Measurements from ENCODE around the gene LGALS9C.
"Not testable (repeated sequence)": the region's sequence is repeated elsewhere in the genome, so short reads cannot be mapped to it uniquely, and the experiment has no call there.

LGALS9C gene

DNA sequence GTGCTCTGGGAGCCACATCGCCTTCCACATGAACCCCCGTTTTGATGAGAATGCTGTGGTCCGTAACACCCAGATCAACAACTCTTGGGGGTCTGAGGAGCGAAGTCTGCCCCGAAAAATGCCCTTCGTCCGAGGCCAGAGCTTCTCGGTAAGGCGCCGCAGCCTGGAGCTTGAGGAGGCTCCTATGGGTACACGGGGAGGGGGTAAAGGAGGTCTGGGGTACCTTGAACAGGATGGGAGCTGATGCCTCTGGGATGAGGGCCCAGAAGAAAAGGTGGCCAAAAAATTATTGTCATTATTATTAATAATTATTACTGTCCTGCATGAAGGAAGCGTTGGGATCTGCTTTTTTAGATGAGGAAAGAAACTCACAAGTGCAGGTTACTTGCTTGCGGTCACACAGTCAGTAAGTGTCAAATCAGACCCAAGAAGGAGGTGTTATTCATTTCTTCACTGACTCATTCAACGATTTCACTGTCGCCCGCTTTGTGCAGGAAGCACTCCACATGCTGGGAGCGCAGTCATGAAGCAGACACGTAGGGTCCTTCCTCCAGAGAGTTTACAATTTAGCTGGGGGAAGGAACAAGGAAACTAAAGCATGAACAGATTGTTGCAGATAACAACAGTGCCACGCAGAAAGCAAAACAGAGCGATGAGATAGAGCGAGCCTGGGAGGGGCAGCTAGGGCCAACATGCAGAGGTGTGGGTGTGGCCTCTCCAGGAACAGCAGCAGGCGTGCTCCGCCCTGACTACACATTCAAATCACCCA is 16.3 kb downstream of the LGALS9C start:
- H3K4me3 ChIP-seq; H3K27ac ChIP-seq; DNase-seq; H3K36me3 ChIP-seq; H3K4me1 ChIP-seq; intact Hi-C loops (cut with DNase I; ENCODE audit: low total_unique reads); H3K9me3 ChIP-seq; H3K27me3 ChIP-seq: not testable (repeated sequence)

DNA sequence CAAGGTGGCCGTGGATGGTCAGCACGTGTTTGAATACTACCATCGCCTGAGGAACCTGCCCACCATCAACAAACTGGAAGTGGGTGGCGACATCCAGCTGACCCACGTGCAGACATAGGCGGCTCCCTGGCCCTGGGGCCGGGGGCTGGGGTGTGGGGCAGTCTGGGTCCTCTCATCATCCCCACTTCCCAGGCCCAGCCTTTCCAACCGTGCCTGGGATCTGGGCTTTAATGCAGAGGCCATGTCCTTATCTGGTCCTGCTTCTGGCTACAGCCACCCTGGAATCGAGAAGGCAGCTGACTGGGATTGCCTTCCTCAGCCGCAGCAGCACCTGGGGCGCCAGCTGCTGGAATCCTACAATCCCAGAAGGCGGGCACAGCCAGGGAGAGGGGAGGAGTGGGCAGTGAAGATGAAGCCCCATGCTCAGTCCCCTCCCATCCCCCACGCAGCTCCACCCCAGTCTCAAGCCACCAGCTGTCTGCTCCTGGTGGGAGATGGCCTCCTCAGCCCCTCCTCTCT is 17.7 kb downstream of the LGALS9C start:
- intact Hi-C loops (cut with DNase I; ENCODE audit: low total_unique reads); H3K27me3 ChIP-seq; H3K36me3 ChIP-seq; H3K9me3 ChIP-seq; H3K4me1 ChIP-seq; H3K27ac ChIP-seq; H3K4me3 ChIP-seq; DNase-seq: not testable (repeated sequence)

DNA sequence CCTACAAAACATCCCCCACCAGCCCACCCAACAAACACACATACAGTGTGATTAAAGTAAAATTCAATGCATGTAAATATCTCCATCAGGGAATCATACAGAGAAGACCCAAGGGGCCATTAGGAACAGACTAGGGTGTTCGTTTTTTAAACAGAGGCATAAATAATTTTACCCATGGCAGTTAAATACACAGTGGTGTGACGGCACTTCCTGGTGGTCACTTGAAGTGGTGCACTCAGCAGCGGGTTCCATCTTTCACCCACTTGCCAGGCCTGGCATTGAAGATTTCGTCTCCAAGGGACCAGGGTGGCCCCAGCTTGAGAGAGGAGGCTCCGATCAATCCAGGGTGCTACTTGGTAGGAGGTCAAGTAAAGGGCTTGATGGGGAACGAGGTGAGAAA is 20.5 kb downstream of the LGALS9C start:
- DNase-seq; intact Hi-C loops (cut with DNase I; ENCODE audit: low total_unique reads): not testable (repeated sequence)

DNA sequence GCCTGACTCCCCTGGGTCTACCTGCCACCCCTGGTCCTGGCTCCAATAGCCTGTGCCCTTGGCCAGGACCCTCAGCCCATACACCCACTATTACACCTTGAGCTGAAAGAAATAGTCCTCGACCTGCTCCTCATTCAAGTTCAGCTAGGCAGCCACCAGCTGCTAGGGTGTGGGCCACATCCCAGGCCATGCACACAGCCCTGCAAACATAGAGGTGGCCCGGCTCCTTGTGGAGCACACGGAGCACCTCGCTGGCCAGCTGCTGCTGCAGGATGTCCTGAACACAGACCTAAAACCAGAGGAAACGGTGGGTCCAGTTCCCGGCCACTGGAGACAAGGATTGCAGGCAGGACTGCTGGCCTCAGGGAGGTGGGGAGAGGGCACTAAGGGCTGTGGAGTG is 22.5 kb downstream of the LGALS9C start:
- not testable (repeated sequence) for DNase-seq

More for the DNA sequence above, 20.5 kb downstream of the LGALS9C start:
- not testable (repeated sequence) for H3K27me3 ChIP-seq, H3K27ac ChIP-seq, H3K9me3 ChIP-seq, H3K36me3 ChIP-seq, H3K4me1 ChIP-seq, H3K4me3 ChIP-seq

DNA sequence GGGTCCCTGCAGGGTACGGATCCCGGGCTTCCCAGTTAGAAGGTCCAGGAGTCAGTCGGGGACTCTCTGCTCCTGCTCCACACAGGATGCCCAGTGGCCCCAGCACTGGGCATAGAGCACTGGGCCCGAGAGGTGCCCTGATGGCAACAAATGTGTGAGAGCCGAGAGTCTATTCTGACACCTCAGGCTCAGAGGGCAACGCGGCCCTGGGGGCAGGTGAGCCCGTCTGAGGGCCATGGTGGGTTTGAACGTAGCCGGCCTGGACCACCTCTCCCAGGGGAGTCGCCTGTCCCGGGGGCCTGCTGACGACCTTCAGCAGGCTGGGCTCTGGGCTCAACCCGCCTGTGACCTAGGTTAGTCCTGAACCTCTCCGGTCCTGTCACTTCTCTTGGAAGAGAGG is 23.2 kb downstream of the LGALS9C start:
- H3K36me3 ChIP-seq; H3K27me3 ChIP-seq; H3K4me3 ChIP-seq; DNase-seq; H3K9me3 ChIP-seq; H3K4me1 ChIP-seq; H3K27ac ChIP-seq; intact Hi-C loops (cut with DNase I; ENCODE audit: low total_unique reads): not testable (repeated sequence)

More for the DNA sequence above, 22.5 kb downstream of the LGALS9C start:
- H3K27me3 ChIP-seq; H3K27ac ChIP-seq; H3K4me1 ChIP-seq; intact Hi-C loops (cut with DNase I; ENCODE audit: low total_unique reads); H3K36me3 ChIP-seq; H3K9me3 ChIP-seq; H3K4me3 ChIP-seq: not testable (repeated sequence)

DNA sequence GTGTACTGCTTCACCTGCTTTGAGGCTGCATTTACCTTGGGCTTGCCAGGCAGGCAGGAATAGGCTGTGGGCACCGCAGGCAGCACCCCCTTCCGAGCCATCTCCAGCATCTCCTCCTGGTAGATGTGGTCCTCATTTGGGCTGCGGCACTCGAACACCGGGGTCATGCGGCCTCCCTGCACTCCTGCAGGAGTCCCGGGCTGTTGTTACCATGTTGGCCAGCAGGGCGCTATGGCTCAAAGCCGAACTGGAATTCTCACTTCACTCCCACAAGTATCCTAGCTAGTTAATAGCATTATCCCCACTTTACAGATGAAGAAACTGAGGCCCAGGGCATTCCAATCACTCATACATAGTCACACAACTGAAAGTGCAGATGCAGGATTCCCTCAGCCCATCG is 23.7 kb downstream of the LGALS9C start:
- H3K4me3 ChIP-seq; H3K27ac ChIP-seq; H3K36me3 ChIP-seq; DNase-seq; H3K4me1 ChIP-seq; H3K9me3 ChIP-seq; H3K27me3 ChIP-seq; intact Hi-C loops (cut with DNase I; ENCODE audit: low total_unique reads): not testable (repeated sequence)

DNA sequence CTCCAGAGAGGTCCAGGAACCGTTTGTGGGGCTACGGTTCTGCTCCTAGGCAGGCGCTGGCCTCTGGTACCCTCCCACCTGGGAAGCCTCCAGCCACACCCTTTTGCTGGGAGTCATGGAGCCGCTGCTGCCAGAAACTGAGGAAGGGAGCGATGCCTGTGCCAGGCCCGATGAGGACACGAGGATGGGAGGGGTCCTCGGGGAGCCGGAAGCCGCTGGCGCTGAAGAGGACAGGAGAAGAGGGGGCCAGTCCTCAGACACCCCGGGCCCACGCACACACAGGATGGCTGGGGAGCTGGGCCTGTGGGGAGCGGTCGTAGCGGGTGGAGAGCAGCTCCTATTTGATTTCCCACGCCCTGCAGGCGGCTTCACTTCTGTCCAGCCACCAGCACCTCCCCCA is 24.2 kb downstream of the LGALS9C start:
- H3K4me3 ChIP-seq; intact Hi-C loops (cut with DNase I; ENCODE audit: low total_unique reads); H3K9me3 ChIP-seq; H3K27ac ChIP-seq; H3K36me3 ChIP-seq; DNase-seq; H3K27me3 ChIP-seq; H3K4me1 ChIP-seq: not testable (repeated sequence)

DNA sequence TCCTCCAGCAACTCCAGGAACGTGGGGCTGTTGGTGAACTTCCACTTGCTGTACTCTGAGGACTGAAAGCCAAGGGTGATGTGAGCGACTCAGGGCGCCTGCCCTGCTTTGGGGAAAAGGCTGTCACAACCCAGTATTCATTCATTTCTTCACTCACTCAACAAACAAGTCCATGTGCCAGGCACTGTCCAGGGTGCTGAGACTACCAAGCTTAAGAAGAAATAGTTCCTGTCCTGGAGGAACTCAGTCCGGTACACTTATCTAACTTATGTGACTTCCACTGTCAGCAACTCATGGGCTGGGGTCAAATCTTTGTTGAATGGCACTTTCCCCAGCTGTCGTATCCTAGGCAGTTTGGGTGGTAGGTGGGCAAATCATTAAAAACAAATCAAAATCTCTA is 26.6 kb downstream of the LGALS9C start:
- H3K9me3 ChIP-seq; H3K27me3 ChIP-seq; intact Hi-C loops (cut with DNase I; ENCODE audit: low total_unique reads); DNase-seq; H3K4me1 ChIP-seq; H3K27ac ChIP-seq; H3K36me3 ChIP-seq; H3K4me3 ChIP-seq: not testable (repeated sequence)

DNA sequence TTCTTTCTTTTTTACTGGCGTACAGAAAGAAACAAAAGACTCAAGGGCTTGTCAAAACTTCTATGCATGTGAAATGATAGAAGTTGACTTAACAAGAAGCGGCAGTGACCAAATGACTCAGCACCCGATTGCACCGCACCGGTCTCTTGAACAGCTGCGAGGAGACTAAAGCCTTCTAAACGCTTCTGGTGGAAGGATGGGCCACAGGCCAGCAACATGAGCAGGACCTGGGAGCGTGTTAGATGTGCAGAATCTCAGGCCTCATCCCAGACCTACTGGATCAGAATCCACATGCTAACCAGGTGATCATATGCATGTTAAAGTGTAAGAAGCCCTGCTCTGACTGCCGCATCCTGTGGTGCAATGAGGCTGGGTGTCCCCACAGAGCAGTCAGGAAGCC is 31.1 kb downstream of the LGALS9C start:
- intact Hi-C loops (cut with DNase I; ENCODE audit: low total_unique reads); H3K9me3 ChIP-seq; H3K27me3 ChIP-seq; DNase-seq; H3K36me3 ChIP-seq; H3K27ac ChIP-seq; H3K4me1 ChIP-seq; H3K4me3 ChIP-seq: not testable (repeated sequence)

DNA sequence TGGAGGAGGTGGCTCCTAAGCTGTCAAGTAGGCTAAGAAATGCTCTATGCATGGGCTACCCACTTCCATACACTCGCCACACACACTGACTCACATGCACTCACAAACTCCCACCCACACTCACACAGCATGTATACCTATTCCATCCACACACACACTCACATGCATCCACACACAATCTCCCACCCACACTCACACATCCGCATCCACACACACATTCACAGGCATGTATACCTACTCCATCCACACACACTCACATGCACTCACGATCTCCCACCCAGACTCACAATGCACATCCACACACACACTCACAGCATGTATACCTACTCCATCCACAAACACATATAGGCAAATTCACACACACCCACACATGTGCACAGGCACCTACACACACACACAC is 32.1 kb downstream of the LGALS9C start:
- H3K36me3 ChIP-seq; H3K9me3 ChIP-seq; H3K27ac ChIP-seq; intact Hi-C loops (cut with DNase I; ENCODE audit: low total_unique reads); H3K27me3 ChIP-seq; H3K4me1 ChIP-seq; DNase-seq; H3K4me3 ChIP-seq: not testable (repeated sequence)

DNA sequence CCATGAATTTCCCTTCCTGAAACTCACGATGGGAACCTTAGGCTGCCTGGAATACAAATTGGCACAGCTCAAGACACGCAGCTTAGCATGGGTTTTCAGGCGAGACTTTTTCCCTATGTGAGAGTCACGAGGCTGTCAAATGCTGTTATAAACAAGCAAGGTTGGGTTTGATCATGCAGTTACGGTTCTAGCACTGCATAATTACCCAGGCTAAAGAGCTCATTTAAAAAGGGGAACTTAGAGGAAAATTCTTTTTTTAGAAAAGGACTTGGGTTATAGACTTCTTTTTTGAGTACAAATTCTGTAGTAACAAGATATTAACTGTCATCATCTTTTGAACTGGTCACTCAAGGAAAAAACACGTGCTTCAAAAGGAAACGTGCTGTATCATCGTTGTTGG is 44.5 kb downstream of the LGALS9C start:
- DNase-seq; H3K4me3 ChIP-seq; intact Hi-C loops (cut with DNase I; ENCODE audit: low total_unique reads); H3K27me3 ChIP-seq; H3K27ac ChIP-seq; H3K36me3 ChIP-seq; H3K4me1 ChIP-seq; H3K9me3 ChIP-seq: not testable (repeated sequence)

DNA sequence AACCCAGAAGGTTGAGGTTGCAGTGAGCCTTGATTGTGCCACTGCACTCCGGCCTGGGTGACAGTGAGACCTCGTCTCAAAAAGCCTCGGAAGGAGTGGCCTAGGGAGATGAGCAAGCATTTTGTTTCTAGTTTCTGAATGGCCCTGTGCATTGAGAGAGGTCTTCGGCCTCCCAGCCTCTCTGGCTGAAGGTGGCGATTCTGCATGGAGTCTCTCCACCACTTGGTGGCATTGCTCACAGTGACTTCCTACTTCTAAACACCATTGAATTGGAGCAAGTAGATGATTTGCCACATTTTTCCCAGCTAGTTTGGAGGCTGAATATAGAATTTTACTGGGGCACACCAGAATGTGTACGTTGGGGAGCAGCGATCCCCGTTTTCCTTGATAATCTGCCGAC is 48.4 kb downstream of the LGALS9C start:
- DNase-seq; H3K4me1 ChIP-seq; intact Hi-C loops (cut with DNase I; ENCODE audit: low total_unique reads); H3K4me3 ChIP-seq; H3K27me3 ChIP-seq; H3K36me3 ChIP-seq; H3K9me3 ChIP-seq; H3K27ac ChIP-seq: not testable (repeated sequence)

DNA sequence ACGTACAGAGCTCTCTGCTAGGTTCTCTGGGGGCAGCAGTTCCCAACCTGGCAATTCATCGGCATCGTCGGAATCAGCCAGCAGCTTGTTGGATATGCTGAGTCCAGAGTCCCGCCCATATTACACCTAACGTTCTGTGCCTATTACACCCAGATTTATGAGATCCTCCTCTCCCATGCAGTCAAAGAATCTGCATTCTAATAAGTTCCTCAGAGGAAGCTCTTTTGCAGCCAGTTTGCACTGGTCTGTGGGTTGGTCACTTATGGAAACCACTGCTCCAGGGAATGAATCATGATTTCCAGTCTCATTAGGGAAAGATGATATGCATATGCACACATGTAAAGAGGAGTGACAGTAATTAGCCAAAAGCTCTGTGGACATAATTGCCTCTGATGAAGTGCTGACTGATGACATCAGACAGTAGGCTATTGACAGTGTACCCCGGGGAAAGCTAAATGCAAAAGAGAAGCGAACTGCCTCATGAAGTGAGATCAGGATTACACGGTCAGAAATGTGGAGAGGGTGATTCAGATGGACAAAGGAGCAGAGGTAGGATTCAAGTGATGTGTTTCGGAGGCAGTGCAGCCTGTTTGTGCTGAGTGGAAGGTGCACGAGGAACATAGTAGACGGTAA is 49.7 kb downstream of the LGALS9C start:
- H3K9me3 ChIP-seq; H3K4me1 ChIP-seq; H3K4me3 ChIP-seq; H3K36me3 ChIP-seq; H3K27ac ChIP-seq; DNase-seq; H3K27me3 ChIP-seq; intact Hi-C loops (cut with DNase I; ENCODE audit: low total_unique reads): not testable (repeated sequence)

DNA sequence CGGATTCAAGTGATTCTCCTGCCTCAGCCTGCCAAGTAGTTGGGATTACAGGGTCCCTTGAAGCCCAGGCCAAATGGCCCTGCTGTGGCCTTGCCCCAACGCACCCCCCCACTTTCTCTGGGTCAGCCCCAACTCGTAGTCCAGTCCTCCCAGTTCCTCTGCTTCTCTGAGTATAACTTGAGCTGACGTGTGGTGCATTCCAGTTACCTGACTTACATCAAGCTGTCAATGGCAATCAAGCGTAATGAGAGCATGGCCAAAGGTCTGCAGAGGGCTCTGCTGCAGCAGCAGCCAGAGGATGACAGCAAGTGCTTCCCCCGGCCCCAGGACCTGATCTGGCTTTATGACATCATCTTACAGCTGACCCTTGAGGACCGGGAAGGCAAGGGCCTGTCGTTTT is 50.8 kb downstream of the LGALS9C start:
- H3K27ac ChIP-seq; H3K4me3 ChIP-seq; DNase-seq; H3K27me3 ChIP-seq; H3K36me3 ChIP-seq; intact Hi-C loops (cut with DNase I; ENCODE audit: low total_unique reads); H3K4me1 ChIP-seq; H3K9me3 ChIP-seq: not testable (repeated sequence)

All from tibial artery (tissue), 4 donors.